GM21723 (cell line): ENCODE data around the gene SH2D3A.
A peak's percentile ranks its signal among the peaks of the same experiment; 100 is the strongest.

Experiments
- ATAC-seq: cut with Tn5 transposase; IDR thresholded peaks from one replicate; pipeline ENCODE4 v1.9.1; 2021; ENCODE audit warnings: mild to moderate bottlenecking, moderate library complexity; ENCODE audit not compliant: unreplicated experiment

SH2D3A gene

DNA sequence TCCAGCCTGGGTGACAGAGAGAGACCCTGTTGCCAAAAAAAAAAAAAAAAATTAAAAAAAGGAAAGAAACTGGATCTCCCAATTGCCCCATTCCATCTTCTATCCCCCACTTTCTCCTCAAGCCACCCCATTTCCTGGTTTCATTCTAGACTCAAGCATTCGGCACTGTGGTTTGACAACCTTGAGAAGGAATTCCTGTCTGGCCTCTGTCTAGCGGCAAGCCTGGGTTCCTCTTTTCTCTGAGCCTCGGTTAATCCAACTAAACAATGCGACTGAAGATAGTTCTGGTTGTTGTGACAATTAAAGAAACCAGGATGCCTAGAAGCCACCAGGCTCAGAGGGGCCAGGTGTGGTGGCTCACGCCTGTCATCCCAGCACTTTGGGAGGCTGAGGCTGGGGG is 43.5 kb downstream of the SH2D3A start:
- no peak for ATAC-seq

DNA sequence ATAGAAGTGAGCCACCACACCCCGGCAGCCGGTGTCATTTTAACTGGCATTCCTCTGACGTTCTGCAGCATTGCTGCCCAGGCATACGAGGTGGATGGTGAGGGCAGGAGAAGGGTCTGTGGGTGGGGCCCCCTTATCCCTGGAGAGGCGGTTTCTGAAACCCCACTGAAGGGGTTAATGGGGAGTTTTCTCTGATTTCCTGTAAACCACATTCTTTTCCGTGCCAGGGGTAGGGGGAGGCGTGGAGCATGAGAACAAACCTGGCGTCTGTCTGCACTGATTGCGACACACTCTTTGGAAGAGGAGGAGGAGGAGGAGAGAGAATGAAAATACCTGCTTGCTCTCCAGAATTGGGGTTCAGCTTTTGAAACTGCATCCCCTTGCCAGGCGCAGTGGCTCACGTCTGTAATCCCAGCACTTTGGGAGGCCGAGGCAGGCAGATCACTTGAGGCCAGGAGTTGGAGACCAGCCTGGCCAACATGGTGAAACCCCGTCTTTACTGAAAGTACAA is 44.1 kb downstream of the SH2D3A start:
- ATAC-seq: no peak

DNA sequence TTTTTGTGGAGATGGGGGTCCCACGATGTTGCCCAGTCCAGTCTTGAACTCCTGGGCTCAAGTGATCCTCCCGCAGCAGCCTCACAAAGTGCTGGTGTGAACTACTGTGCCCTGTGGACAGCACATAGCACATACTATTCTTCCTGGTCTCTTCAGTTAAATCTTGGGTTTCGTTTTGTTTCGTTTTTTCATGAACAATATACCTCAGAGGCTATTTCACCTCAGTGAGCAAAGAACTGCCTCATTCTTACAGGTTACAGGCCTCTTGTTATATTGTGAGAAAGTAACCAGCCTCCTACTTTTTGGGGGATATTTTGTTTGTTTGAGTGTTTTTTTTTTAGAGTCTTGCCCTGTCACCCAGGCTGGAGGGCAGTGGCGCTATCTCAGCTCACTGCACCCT is 45.5 kb downstream of the SH2D3A start:
- peak; percentile 70 for ATAC-seq

DNA sequence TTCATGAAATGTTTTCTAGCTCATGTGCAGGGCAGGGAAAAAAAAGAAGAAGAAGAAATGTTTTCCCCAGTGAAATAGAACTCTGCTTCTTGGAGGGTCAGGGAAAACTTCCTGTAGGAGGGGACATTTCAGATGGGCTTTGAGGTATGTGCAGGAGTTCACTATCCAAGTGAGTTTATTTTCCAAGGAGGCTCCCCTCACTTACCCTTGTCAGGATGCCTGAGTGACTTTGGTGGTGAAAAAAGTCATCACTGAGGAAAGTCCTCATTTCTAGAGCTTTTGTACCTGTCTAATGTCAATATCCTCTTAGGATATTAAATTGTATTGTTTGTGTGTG is 46.1 kb downstream of the SH2D3A start:
- ATAC-seq: no peak

DNA sequence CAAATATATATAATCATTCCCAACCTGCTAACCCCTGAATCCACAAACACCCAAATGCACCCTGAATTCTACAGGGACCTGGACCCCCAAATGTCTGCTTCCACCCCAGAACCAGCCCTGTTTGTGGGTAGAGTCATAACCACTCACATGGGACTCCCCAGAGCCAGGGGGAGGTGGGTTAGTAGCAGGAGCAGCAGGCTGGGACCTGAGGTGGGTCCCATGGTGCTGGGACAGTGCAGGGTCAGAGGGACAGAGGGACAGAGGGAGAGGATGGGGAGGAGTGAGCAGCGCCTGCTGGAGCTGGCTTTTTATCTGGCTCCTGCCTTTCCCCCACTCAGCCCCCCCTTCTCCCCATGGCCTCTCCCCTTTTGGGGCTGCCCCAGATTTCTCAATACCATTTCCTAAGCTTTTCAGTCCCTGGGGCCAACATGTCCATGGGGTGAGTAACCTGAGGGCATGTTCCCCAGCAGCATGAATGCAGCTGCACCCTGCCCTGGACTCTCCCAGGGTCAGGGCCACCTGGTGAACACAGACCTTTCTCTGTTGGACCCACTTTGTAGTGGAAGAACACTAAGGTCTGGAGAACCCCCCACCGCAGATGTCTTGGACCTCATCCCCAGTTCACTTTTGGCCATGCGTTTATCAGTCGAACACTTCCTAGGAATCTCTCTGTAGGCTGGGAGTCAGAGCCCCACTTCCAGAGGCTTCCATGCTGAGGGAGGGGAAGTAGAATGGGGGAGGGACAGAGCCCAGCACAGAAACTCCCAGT is 46.7 kb downstream of the SH2D3A start, which contains the start of gene C3:
Gene C3, minus strand, starts transcription at position 282 of the 769 bp plus-strand sequence. Its CDS starts 61 bp downstream, at position 221.
- ATAC-seq: no peak

DNA sequence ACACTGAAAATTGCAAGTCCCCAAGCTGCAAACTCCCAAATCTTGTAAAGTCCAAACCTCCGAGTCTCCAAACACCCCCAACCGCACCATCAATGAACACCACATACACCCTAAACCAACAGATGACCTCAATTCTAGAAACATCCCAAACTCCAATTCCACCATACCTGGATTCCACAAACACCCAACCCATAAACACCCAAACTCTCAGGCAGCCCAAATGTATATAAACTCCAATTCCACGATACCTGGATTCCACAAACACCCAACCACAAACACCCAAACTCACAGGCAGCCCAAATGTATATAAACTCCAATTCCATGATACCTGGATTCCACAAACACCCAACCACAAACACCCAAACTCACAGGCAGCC is 47.3 kb downstream of the SH2D3A start:
- ATAC-seq: no peak

GRCh38 chr19:6719540-6719861 is 47.7 kb downstream of the SH2D3A start:
- ATAC-seq: no peak

DNA sequence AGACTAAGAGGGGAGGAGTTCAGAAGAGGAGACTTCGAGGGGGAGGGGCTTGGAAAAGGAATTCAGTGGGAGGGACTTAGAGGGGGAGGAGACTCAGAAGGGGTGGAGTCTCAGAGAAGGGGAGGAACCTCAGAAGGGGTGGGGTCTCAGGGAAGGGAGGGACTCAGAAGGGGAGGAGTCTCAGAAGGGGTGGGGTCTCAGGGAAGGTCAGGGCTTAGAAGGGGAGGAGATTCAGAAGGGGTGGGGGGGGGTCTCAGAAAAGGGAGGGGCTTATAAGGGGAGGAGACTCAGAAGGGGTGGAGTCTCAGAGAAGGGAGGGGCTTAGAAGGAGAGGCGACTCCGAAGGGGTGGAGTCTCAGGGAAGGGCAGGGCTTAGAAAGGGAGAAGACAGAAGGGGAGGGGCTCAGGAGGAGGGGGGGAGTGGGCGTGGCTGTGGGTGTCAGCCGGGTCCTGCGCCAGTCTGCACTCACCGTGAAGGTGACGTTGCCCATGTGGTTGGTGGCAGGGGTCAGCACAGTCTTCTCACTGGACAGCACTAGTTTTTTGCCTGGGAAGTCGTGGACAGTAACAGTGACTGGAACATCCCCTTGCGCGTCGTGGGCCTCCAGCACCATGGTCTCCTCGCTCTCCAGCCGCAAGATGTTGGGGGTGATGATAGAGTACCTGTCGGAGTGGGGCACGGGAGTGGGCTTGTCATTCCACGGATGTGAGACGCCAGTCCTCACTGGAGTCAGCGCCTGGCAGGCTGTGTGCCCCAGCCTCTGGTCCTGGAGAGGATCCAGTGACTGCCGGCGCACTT is 48.3 kb downstream of the SH2D3A start:
- no peak for ATAC-seq

- no peak for ATAC-seq
Measured at GRCh38 chr19:6718111-6718740, 49.0 kb downstream of the SH2D3A start.

GRCh38 chr19:6717441-6717971 is 49.7 kb downstream of the SH2D3A start:
- ATAC-seq: no peak

- ATAC-seq: no peak
Measured at GRCh38 chr19:6717036-6717435, 50.2 kb downstream of the SH2D3A start.

GRCh38 chr19:6716610-6716970 is 50.6 kb downstream of the SH2D3A start:
- no peak for ATAC-seq

GRCh38 chr19:6714749-6715555 is 52.3 kb downstream of the SH2D3A start:
- no peak for ATAC-seq

DNA sequence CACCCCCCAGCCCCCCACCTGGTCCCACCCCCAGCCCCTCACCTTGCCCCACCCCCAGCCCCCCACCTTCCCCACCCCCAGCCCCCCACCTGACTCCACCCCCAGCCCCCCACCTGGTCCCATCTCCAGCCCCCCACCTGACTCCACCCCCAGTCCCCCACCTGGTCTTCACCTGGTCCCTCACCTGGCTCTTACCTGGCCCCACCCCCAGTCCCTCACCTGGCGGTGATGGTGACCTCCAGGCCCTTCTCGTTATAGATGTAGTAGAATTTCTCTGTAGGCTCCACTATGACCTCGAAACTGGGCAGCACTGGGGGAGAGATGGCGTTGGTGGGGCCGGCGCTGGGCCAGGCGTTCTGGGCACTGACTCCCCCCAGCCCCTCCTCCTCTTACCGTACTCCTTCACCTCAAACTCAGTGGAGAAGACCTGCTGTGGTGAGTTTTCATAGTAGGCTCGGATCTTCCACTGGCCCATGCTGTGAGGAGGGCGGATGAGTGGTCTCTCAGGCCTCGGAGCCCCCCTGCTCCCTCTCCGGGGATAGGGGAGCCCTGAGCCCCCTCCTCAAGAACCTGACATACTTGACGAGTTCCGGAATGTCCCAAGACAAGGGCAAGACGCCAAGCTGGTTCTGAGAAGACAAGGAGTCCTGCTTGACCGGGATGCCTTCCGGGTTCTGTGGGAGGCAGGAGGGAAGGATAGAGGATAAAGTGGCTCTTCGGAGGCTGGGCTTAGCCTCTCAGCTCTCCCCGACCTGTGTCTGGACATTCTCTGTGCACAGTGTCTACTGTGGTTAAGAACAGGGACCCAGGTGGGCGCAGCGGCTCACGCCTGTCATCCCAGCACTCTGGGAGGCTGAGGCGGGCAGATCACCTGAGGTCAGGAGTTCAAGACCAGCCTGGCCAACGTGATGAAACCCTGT is 53.2 kb downstream of the SH2D3A start:
- ATAC-seq: no peak

DNA sequence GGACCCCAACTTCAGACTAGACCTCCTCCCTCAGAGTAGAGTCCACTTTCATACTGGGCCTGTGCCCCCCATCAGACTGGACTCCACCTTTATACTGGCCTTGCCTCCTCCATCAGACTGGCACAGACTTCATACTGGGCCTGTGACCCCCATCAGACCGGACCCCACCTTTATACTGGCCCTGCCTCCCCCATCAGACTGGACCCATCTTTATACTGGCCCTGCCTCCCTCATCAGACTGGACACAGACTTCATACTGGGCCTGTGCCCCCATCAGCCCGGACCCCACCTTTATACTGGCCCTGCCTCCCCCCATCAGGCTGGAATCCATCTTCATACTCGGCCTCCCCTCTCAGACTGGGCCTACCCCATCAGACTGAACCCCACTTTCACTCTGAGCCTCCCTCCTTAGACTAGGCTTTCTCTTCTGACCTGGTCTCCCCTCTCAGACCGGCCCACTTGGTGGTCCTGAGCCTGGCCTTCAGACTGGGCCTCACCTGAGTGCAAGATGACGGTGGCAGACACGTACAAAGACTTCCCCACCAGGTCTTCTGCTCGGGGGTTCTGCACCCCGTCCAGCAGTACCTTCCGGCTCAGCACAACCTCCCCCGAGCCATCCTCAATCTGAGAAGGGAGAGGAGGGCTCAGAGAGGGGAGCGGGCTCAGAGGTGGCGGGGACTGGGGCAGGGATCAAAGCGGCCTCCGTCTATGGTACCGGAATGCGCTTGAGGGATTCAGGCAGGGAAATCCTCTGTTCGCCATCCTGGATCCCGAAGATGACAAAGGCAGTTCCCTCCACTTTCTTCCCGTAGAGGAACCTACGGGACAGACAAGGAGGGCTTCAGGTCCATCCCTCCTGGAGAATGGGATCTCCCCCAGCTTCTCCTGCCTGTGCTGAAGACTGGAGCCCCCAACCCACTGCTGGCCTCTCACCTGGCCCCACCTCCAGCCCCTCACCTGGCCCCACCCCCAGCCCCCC is 54.3 kb downstream of the SH2D3A start:
- no peak for ATAC-seq

GRCh38 chr19:6712231-6712630 is 55.0 kb downstream of the SH2D3A start:
- no peak for ATAC-seq

DNA sequence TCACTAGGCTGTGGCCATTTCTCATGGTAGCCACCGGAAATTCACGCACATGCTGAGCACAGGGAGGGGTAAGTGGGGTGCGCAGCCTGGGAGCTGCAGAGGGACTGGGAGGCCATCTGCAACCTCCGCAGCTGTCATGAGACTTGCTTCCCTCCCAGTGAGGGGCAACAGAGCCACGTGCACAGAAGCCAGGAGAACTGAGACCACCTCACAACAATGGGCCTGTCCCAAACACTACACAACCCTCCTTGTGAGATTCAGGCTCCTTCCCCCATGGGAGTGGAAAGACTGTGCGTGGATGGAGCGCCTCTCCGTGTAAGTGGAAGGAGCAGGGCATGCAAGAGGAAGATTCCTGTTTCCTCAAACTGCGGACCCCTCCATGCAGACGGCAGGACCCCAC is 55.6 kb downstream of the SH2D3A start:
- ATAC-seq: no peak

GRCh38 chr19:6711078-6711361 is 56.2 kb downstream of the SH2D3A start:
- no peak for ATAC-seq
